Activated B cell treated with CpG ODN at 0.5 μM for 24 hours (primary cell): ENCODE measurements around the gene GDF7. TPM values are rescaled to one million over a fixed set of nuclear protein-coding genes. Genes with fewer than 3 reads are reported as not detected.

Experiments
- ATAC-seq: fragments of 200-7000 bp; cut with Tn5 transposase; one replicate; pipeline ENCODE4 v1.10.0; 2021; ENCODE audit warnings: low read depth, mild to moderate bottlenecking, moderate library complexity
- CTCF ChIA-PET: fragments of 350-600 bp; sonication (Branson Sonifier 250); formaldehyde crosslinking; loops from one replicate; lab custom pipeline; 2021; ENCODE audit warnings: antibody characterized with exemption; lab: Charles Lee
- POLR2A ChIA-PET: fragments of 350-600 bp; sonication (Branson Sonifier 250); formaldehyde crosslinking; loops from one replicate; lab custom pipeline; 2021; ENCODE audit warnings: antibody characterized with exemption; lab: Charles Lee
- DNase-seq: peaks from one replicate; pipeline ENCODE4 v3.0.0; 2022
- H3K27ac Mint-ChIP-seq: one replicate; pipeline ENCODE4 v1.8.0; 2020; ENCODE audit warnings: mixed read lengths
- H3K27me3 Mint-ChIP-seq: one replicate; pipeline ENCODE4 v1.8.0; 2021; ENCODE audit warnings: mixed read lengths
- H3K36me3 Mint-ChIP-seq: one replicate; pipeline ENCODE4 v1.8.0; 2021; ENCODE audit warnings: low read depth, mixed read lengths
- H3K4me1 Mint-ChIP-seq: one replicate; pipeline ENCODE4 v1.8.0; 2021; ENCODE audit warnings: mixed read lengths
- H3K4me3 Mint-ChIP-seq: one replicate; pipeline ENCODE4 v1.8.0; 2020; ENCODE audit warnings: mild to moderate bottlenecking, mixed read lengths
- H3K9me3 Mint-ChIP-seq: one replicate; pipeline ENCODE4 v1.8.0; 2020; ENCODE audit warnings: mixed read lengths
- intact Hi-C: fragments of 100-400 bp; cut with micrococcal nuclease; formaldehyde crosslinking; loops from one replicate; pipeline ENCODE4 v1.15.1; 2024
- total RNA-seq: library from RNA; stranded (reverse); gene quantifications from 2 replicates; pipeline ENCODE4 v1.2.3, GENCODE V29; 2022
- TF ChIP-seq, protein P1 (sequence below): fragments of 200-600 bp; IDR thresholded peaks from one replicate; pipeline ENCODE4 v1.8.0; 2022; ENCODE audit warnings: antibody characterized with exemption, mild to moderate bottlenecking

The GDF7 gene
- total RNA-seq, 1 donor from 2014 or later, result 6.7 TPM

DNA sequence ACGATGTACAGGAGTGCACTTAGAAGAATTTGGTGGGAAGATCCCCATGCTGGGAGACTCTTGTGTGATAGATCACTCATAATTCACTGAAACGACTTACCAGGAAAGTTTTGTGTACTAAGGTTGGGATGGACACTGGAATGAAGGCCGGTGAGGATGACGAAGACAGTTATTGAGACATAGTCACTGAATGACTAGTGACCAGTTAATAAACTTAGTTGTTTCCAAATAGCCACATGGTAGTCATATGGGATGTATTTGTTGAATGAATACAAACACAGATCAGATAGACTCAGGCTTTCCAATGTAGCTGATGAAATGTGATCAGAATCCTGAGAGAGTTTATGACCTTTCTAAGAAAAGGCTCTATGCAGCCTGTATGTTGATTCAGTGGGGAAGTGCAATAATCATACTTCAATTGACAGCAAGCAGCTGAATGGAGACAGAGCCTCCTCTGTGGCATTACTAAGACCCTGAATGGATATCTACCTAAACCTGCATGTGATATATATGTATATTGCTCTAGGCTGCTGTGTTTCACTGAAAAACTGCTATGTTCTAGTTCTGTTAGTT lies 20.4 kb downstream of the GDF7 start:
- Mint-ChIP-seq H3K4me3 (no peak overlapping the region), H3K27me3 (no peaks in the 10 kb centered on the region), H3K9me3 (no peaks in the 10 kb centered on the region), H3K4me1 (peaks cover 1% of the 10 kb centered on the region), H3K27ac (no peak overlapping the region), H3K36me3 (peaks cover 76% of the 10 kb centered on the region)
- no peak for ATAC-seq
- ChIA-PET CTCF (interaction anchor here (0.7 kb wide), 1 partner anchor 26 kb away, joined by 3 read pairs; no protein-coding TSS in a partner anchor), POLR2A (no interaction called here)
- intact Hi-C loops, result no loop called here
- DNase-seq, result no peak
- TF ChIP-seq, protein P1, sequence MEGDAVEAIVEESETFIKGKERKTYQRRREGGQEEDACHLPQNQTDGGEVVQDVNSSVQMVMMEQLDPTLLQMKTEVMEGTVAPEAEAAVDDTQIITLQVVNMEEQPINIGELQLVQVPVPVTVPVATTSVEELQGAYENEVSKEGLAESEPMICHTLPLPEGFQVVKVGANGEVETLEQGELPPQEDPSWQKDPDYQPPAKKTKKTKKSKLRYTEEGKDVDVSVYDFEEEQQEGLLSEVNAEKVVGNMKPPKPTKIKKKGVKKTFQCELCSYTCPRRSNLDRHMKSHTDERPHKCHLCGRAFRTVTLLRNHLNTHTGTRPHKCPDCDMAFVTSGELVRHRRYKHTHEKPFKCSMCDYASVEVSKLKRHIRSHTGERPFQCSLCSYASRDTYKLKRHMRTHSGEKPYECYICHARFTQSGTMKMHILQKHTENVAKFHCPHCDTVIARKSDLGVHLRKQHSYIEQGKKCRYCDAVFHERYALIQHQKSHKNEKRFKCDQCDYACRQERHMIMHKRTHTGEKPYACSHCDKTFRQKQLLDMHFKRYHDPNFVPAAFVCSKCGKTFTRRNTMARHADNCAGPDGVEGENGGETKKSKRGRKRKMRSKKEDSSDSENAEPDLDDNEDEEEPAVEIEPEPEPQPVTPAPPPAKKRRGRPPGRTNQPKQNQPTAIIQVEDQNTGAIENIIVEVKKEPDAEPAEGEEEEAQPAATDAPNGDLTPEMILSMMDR, result no peak

DNA sequence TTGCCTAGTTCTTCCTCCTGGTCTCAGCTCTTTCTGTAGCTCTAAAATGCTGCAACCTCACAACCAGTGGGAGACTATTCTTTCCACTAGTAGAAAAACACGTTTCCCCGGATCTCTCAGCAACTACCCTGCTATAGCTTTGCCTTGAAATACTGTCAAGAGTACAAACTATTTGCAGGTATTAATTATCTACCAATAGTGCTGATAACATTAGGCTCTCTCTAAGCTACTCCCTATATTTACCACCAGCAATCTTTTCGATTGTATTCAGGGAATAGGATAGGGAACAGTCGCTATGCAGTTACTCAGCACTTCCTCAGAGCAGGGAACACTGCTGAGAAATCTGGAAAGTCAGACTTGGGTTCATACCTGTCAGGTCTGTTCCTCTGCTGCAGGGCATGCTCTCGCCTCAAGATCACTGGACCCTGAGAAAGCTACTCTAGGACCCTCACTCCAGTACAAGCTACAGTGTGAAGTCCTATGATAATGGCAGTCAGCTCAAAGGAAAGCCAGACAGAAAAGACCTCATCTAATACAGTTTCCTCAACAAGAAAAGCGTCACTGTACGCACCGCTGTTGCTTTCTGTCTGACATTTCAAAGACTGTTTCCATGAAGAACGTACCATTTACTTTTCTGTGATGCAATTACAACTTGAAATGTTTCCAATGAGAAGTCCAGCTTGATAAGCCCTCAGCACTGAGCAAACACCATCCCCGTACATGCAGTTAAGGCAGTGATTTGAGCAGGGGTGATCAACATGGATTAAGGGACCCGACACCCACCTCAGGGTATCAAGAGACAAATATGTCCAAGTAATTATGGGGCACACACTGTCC lies 22.7 kb downstream of the GDF7 start:
- intact Hi-C loops, result no loop called here
- TF ChIP-seq, protein P1, result no peak
- H3K9me3 Mint-ChIP-seq, result no peaks in the 10 kb centered on the region
- DNase-seq, result no peak
- H3K4me1 Mint-ChIP-seq, result peaks cover 4% of the 10 kb centered on the region
- no peak for ATAC-seq
- no peak overlapping the region for H3K27ac Mint-ChIP-seq
- peaks cover 64% of the 10 kb centered on the region for H3K36me3 Mint-ChIP-seq
- no peak overlapping the region for H3K4me3 Mint-ChIP-seq
- ChIA-PET POLR2A (interaction anchor here (1.0 kb wide), 1 partner anchor 14 kb away, joined by 3 read pairs; no protein-coding TSS in a partner anchor), CTCF (interaction anchor here (0.8 kb wide), 1 partner anchor 274 kb away, joined by 3 read pairs; no protein-coding TSS in a partner anchor)
- no peaks in the 10 kb centered on the region for H3K27me3 Mint-ChIP-seq

DNA sequence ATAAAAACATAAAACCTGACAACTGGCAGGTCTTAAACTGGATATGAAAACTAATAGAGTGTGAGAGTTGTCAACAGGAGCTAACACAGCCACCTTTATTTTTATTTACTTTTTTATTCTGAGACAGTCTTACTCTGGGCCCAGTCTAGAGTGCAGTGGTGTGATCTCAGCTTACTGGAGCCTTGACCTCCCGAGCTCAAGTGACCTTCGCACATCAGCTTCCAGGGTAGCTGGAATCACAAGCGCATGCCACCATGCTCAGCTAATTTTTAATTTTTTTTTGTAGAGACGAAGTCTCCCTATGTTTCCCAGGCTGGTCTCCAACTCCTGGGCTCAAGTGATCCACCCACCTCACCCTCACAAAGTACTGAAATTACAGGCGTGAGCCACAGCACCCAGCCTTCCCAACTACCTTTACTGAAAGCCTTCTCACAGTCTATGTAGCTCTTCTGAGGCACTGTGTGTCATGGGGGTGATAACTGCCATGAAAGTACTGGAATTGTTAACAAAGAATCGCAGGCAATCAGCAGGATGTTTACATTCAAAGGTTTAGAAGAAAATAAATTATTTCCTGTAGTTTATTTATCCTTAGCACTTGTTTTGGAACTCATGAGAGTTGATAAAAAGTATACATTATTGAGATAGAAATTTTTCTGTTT lies 24.3 kb downstream of the GDF7 start:
- POLR2A ChIA-PET, result no interaction called here
- DNase-seq, result no peak
- H3K4me1 Mint-ChIP-seq, result peaks cover 15% of the 10 kb centered on the region
- H3K4me3 Mint-ChIP-seq, result no peak overlapping the region
- no peak overlapping the region for H3K27ac Mint-ChIP-seq
- CTCF ChIA-PET, result no interaction called here
- no peaks in the 10 kb centered on the region for H3K27me3 Mint-ChIP-seq
- intact Hi-C loops, result no loop called here
- H3K9me3 Mint-ChIP-seq, result no peaks in the 10 kb centered on the region
- TF ChIP-seq, protein P1, result no peak
- H3K36me3 Mint-ChIP-seq, result peaks cover 51% of the 10 kb centered on the region
- no peak for ATAC-seq

GRCh38 chr2:20692081-20692480 lies 25.1 kb downstream of the GDF7 start:
- no peaks in the 10 kb centered on the region for H3K9me3 Mint-ChIP-seq
- DNase-seq (no peak), ATAC-seq (no peak)
- H3K27ac Mint-ChIP-seq, result no peak overlapping the region
- POLR2A ChIA-PET, result no interaction called here
- CTCF ChIA-PET, result interaction anchor here (1.0 to 1.1 kb wide), 2 partner anchors 14 to 15 kb away, joined by 3 read pairs; no protein-coding TSS in a partner anchor
- no peak overlapping the region for H3K4me3 Mint-ChIP-seq
- peaks cover 45% of the 10 kb centered on the region for H3K36me3 Mint-ChIP-seq
- intact Hi-C loops, result no loop called here
- H3K4me1 Mint-ChIP-seq, result peaks cover 18% of the 10 kb centered on the region
- no peaks in the 10 kb centered on the region for H3K27me3 Mint-ChIP-seq
- TF ChIP-seq, protein P1, result no peak

DNA sequence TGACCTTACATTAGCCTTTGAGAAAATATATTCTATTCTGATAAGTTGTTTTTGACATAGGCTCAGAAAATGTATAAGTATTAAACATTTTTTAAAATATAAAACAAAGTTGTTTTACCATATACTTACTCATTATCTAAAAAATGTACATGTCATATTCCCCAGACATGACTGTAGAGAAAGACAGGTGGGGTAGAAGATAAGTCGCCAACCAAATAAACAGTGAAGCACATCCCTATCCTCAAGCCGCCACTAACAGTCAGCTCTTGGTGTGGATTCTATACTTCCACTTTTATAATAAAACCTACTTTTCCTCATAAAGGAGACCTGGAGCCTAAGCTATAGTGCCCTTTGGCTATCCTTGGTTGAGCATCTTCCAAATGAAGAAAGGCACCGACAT lies 26.4 kb downstream of the GDF7 start:
- Mint-ChIP-seq H3K4me1 (peaks cover 18% of the 10 kb centered on the region), H3K27ac (no peak overlapping the region), H3K36me3 (peaks cover 33% of the 10 kb centered on the region), H3K9me3 (no peaks in the 10 kb centered on the region), H3K4me3 (no peak overlapping the region), H3K27me3 (no peaks in the 10 kb centered on the region)
- CTCF ChIA-PET, result interaction anchor here (1.1 kb wide), 1 partner anchor 18 kb away, joined by 4 read pairs; no protein-coding TSS in a partner anchor
- intact Hi-C loops, result no loop called here
- TF ChIP-seq, protein P1, result no peak
- ATAC-seq (no peak), DNase-seq (no peak)
- POLR2A ChIA-PET, result no interaction called here
